ENCODE results near the gene LRCH1. TPM values are rescaled to one million over a fixed set of nuclear protein-coding genes. Genes with fewer than 3 reads are reported as not detected.

Gene LRCH1
- total RNA-seq, 4 donors from 2014 or later, result 29.1 to 55.6 (median 36.2) TPM

GRCh38 chr13:46604226-46604990 is 51.4 kb downstream of the LRCH1 start:
- H3K36me3 ChIP-seq, result no peaks in the 10 kb centered on the region
- DNase-seq, result no peak
- H3K4me1 ChIP-seq, result peaks cover 0 to 14% of the 10 kb centered on the region in 2 donors
- H3K9me3 ChIP-seq, result no peaks in the 10 kb centered on the region
- intact Hi-C loops (cut with DNase I; ENCODE audit: low total_unique reads), result no loop called here
- H3K4me3 ChIP-seq, result no peak overlapping the region
- H3K27me3 ChIP-seq, result no peaks in the 10 kb centered on the region
- peak overlapping the region; percentile 54 to 68 for H3K27ac ChIP-seq
- TF ChIP-seq CTCF (IDR thresholded peaks at IDR 0.05) (no peak), POLR2A (IDR thresholded peaks at IDR 0.05) (no peak)

DNA sequence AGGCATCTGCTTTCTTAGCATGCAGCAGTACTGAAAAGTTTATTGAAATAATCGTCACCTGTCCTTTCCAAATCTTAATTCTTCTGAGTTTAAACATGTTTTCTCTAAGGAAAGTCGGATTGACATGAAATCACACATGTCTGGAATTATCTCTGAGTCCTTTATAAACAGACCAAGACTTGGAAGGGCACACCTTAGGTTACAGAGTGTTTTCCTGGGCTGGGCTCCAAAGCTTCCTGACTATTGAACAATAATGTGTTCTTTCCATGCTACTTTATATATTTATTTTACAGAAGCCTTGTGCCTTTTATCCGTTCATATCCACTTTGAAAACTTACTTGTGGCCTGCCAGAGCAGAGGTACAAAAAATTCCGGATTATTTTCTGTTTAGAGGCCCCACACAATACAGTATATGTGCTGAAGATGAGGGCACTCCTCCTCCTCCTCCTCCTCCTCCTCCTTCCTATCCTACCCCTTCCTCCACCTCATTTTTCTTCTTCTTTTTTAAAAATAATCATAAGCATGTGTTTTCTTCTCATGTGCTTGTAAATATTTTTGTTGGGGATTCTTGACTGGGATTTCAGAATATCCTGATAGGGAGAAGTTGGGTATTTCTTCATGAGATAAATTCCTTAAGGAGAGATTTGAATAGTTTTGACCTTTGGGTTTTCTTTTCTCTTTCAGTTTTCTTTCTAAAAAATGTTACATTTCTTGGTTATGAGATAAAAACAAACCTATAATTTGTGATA is 52.3 kb downstream of the LRCH1 start:
- peak overlapping the region; percentile 54 to 68 for H3K27ac ChIP-seq
- intact Hi-C loops (cut with DNase I; ENCODE audit: low total_unique reads), result no loop called here
- H3K4me3 ChIP-seq, result no peak overlapping the region
- DNase-seq, result peak in 1 of 2 donors; percentile 31
- TF ChIP-seq POLR2A (IDR thresholded peaks at IDR 0.05) (no peak), CTCF (IDR thresholded peaks at IDR 0.05) (no peak)
- peaks cover 0 to 14% of the 10 kb centered on the region in 2 donors for H3K4me1 ChIP-seq
- no peaks in the 10 kb centered on the region for H3K36me3 ChIP-seq
- H3K27me3 ChIP-seq, result no peaks in the 10 kb centered on the region
- no peaks in the 10 kb centered on the region for H3K9me3 ChIP-seq

GRCh38 chr13:46605825-46606554 is 53.0 kb downstream of the LRCH1 start:
- Histone ChIP-seq H3K27me3 (no peaks in the 10 kb centered on the region), H3K4me3 (no peak overlapping the region), H3K27ac (peak overlapping the region; percentile 54 to 68), H3K4me1 (peaks cover 0 to 14% of the 10 kb centered on the region in 2 donors), H3K9me3 (no peaks in the 10 kb centered on the region), H3K36me3 (no peaks in the 10 kb centered on the region)
- DNase-seq, result no peak
- intact Hi-C loops (cut with DNase I; ENCODE audit: low total_unique reads), result no loop called here
- TF ChIP-seq CTCF (IDR thresholded peaks at IDR 0.05) (no peak), POLR2A (IDR thresholded peaks at IDR 0.05) (no peak)

DNA sequence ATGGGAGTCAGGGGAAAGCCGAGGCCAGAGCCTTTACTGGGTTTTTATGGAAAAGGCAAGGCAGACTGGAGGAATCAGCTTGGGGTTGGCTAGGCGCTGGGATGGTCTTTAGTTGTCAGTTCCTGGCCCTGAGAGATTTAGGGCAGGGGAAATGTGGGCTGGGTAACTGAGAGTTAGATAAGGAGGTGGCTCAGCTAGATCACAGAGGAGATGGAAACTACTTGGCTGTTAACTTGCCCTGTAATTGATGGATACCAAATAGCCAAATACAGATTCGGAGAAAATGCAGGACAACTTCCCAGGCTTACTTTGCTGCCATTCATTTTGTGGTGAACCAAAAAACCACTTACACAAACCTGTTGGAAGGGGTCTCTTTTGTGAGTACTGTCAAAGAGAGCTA is 54.0 kb downstream of the LRCH1 start:
- no peaks in the 10 kb centered on the region for H3K36me3 ChIP-seq
- no peak for DNase-seq
- no peaks in the 10 kb centered on the region for H3K27me3 ChIP-seq
- H3K4me3 ChIP-seq, result no peak overlapping the region
- intact Hi-C loops (cut with DNase I; ENCODE audit: low total_unique reads), result no loop called here
- TF ChIP-seq CTCF (IDR thresholded peaks at IDR 0.05), result no peak
- no peak for TF ChIP-seq POLR2A (IDR thresholded peaks at IDR 0.05)
- no peaks in the 10 kb centered on the region for H3K9me3 ChIP-seq
- H3K4me1 ChIP-seq, result peaks cover 0 to 14% of the 10 kb centered on the region in 2 donors
- H3K27ac ChIP-seq, result peak overlapping the region; percentile 54 to 68
